Measurements from ENCODE around the gene CRYM.
"Not testable (repeated sequence)": the region's sequence is repeated elsewhere in the genome, so short reads cannot be mapped to it uniquely, and the experiment has no call there.

CRYM gene

GRCh38 chr16:21277927-21278706, at the start of gene CRYM:
TSS of gene CRYM (minus strand) at chr16:21278290. CDS start at chr16:21278251, 39 bp downstream.
- DNase-seq (ENCODE audit: low read depth), result no peak

- DNase-seq (ENCODE audit: low read depth), result no peak
Observed at GRCh38 chr16:21327046-21327445, 49.0 kb upstream of the CRYM start.

- DNase-seq (ENCODE audit: low read depth), result no peak
Observed at GRCh38 chr16:21326459-21326858, 48.4 kb upstream of the CRYM start.

DNA sequence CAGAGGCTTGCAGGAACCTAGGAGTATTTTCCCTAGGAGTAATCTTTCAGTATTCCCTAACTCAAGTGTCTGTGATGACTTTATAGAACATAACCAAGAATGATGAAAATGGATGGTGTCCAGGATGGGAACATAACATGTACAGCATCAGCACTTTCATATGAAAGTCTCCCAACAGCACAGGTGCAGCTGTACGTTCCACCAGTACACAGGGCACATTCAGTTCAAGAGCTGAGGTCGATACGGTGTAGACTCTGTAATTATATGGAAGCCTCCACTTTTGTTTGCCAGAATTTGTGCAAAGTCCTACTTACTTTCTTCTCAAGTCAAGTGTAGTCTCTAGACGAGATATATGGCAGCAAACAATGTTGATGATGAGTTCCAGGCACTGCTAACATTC, 46.2 kb upstream of the CRYM start:
- no peak for DNase-seq (ENCODE audit: low read depth)

DNA sequence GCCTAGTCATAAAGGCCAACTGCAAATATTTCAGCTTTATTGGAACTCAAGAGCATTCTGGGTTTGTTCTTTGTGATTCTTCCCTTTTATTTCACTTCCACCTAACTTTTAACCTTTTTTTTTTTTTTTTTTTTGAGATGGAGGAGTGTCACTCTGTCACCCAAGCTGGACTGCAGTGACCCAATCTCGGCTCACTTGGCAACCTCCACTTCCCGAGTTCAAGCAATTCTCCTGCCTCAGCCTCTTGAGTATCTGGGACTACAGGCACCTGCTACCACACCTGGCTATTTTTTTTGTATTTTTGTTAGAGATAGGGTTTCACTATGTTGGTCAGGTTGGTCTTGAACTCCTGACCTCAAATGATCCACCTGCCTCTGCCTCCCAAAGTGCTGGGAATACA, 44.2 kb upstream of the CRYM start:
- DNase-seq (ENCODE audit: low read depth), result not testable (repeated sequence)

GRCh38 chr16:21321736-21322135, 43.6 kb upstream of the CRYM start:
- no peak for DNase-seq (ENCODE audit: low read depth)

- DNase-seq (ENCODE audit: low read depth), result no peak
Observed at GRCh38 chr16:21314339-21314738, 36.2 kb upstream of the CRYM start.

DNA sequence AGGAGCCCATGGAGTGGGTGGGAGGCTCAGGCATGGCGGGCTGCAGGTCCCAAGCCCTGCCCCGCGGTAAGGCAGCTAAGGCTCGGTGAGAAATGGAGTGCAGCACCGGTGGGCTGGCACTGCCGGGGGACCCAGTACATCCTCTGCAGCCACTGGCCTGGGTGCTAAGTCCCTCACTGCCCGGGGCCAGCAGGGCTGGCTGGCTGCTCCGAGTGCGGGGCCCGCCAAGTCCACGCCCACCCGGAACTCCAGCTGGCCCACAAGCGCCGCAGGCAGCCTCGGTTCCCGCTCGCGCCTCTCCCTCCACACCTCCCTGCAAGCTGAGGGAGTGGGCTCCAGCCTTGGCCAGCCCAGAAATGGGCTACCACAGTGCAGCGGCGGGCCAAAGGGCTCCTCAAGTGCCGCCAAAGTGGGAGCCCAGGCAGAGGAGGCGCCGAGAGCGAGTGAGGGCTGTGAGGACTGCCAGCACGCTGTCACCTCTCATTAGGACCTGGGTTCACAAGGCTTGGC, 34.8 kb upstream of the CRYM start:
- DNase-seq (ENCODE audit: low read depth), result not testable (repeated sequence)

DNA sequence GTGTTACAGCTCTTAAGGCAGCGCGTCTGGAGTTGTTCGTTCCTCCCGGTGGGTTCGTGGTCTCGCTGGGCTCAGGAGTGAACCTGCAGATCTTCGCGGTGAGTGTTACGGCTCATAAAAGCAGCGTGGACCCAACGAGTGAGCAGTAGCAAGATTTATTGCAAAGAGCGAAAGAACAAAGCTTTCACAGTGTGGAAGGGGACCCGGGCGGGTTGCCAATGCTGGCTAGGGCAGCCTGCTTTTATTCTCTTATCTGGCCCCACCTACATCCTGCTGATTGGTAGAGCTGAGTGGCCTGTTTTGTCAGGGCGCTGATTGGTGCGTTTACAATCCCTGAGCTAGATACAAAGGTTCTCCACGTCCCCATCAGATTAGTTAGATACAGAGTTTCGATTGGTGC, 34.0 kb upstream of the CRYM start:
- not testable (repeated sequence) for DNase-seq (ENCODE audit: low read depth)

DNA sequence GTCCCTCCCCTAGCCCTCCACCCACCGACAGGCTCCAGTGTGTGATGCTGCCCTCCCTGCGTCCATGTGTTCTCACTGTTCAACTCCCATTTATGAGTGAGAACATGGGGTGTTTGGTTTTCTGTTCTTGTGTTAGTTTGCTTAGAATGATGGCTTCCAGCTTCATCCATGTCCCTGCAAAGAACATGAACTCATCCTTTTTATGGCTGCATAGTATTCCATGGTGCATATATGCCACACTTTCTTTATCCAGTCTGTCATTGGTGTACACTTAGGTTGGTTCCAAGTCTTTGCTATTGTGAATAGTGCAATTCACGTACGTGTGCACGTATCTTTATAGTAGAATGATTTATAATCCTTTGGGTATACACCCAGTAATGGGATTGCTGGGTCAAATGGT, 28.6 kb upstream of the CRYM start:
- not testable (repeated sequence) for DNase-seq (ENCODE audit: low read depth)

GRCh38 chr16:21302898-21303528, 24.9 kb upstream of the CRYM start:
- DNase-seq (ENCODE audit: low read depth), result peak; percentile 96

GRCh38 chr16:21302454-21302853, 24.4 kb upstream of the CRYM start:
- DNase-seq (ENCODE audit: low read depth), result no peak

DNA sequence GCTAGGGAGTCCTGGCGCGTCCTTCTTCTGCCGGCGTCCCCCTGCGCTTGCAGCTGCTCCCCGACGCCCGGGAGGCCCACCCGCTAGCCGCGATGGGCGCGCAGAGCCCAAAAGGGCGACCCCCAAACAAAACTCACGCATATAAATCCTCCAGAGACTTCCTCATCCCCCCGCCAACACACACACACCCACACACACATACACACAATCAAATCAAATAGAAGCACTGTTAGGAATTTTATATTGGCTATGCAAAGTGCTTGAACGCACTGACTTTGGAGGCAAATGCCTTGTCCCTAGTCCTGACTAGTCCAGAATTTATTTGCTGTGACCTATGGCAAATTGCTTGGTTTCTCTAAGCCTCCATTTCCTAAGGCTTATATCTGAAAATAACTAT, 23.8 kb upstream of the CRYM start:
- DNase-seq (ENCODE audit: low read depth), result no peak

- peak; percentile 58 for DNase-seq (ENCODE audit: low read depth)
Observed at GRCh38 chr16:21301168-21301894, 23.2 kb upstream of the CRYM start.

DNA sequence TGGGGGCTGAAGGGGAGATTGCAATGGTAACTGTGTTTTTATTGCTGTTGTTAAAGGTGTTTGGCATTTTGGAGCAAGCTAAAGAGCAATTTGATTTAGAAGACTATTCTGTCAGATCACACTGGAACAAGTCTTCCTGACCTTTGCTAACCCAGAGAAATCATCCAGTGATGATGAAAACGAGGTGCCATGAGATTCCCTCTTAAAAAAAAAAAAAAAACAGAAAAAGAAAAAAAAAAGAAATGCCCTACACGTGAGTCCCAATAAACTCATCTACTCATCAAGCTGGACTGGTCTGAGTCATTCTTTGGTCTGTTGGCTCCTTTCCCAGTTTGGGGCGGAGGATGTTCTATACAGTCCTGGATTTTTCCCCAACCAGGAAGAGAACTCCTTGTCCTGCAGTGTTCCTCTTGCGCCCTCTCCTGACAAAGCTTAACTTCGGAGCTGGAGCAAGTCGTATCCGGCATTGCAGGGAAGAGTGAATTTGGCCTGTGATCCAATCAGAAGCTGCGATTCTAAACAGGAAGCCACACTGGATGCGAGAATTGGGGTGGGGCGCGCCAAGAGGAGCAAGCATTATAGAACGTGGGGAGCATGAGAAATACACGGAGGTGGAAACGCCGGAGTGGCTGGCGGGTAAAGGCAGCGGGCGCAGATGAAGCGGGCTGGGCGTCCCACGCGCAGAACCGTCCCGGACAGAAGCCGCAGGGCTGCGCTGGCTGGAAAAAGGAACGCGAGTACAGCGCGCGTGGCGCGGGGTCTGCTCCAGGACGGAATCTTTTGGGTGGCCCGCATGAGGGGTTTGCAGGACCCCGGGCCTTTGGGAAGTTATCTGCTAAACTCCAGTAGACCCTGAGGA, 22.4 kb upstream of the CRYM start:
- peak; percentile 100 for DNase-seq (ENCODE audit: low read depth)

- DNase-seq (ENCODE audit: low read depth), result not testable (repeated sequence)
Observed at GRCh38 chr16:21289789-21290188, 11.7 kb upstream of the CRYM start.

GRCh38 chr16:21285314-21285713, 7.2 kb upstream of the CRYM start:
- DNase-seq (ENCODE audit: low read depth), result no peak

GRCh38 chr16:21284414-21284813, 6.3 kb upstream of the CRYM start:
- DNase-seq (ENCODE audit: low read depth), result no peak

DNA sequence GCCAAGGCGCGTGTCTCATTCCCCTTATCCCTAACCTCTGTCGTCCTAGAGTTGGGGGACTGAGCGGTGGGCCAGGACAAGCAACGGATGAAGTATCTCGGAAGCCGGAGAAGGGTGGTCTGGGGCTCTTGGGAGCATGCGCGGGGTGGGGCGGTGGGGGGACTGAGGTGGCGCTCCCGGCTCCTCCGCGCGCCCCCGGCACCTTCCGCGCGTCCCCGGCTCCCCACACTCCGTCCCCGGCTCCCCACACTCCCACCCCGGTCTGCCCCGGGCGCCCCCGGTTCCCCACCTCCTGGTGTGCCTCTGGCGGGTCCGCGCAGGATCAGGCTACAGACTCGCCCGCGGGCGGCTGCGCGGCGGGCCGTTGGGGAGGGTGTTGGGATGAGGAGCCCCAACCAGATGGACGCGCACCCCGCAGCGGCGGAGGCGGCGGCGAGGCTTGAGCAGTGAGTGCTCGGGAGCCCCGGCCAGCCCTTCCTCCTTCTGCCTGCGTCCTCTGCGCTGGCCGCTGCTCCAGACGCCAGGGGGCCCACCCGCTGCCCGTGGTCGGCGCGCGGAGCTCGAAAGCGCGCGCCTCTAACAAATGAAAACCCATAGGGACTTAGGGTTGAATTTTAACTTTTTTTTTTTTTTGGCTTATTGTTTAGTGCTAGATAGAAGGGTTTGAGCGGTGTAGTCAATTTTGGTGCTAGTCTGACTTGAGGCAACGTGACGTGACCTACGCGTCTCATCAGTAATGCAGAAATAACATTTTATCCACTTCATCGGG, 5.6 kb upstream of the CRYM start:
- DNase-seq (ENCODE audit: low read depth), result no peak

GRCh38 chr16:21281698-21282389, 3.8 kb upstream of the CRYM start:
- DNase-seq (ENCODE audit: low read depth), result no peak

Data from stromal cell of bone marrow (primary cell).